HepG2 (cell line): ENCODE results near the gene CRISPLD2. TPM values are rescaled to one million over a fixed set of nuclear protein-coding genes. Genes with fewer than 3 reads are reported as not detected.

Source experiments
- AGO1 ChIP-seq: fragments of 200-400 bp; formaldehyde crosslinking; IDR thresholded peaks from 2 replicates; pipeline ENCODE4 v1.6.1; 2017; ENCODE audit warnings: mild to moderate bottlenecking, low read depth, low read length, moderate library complexity; ENCODE audit not compliant: poor library complexity, severe bottlenecking
- BORCS8-MEF2B ChIP-seq: sonication (generic); formaldehyde crosslinking; IDR thresholded peaks from 2 replicates; pipeline ENCODE4 v1.8.0; 2022; ENCODE audit warnings: mild to moderate bottlenecking, missing genetic modification reagents
- CC2D1A ChIP-seq: sonication (generic); formaldehyde crosslinking; IDR thresholded peaks from 2 replicates; pipeline ENCODE4 v1.8.1; 2023; ENCODE audit warnings: mild to moderate bottlenecking, missing genetic modification reagents
- FOXA3 ChIP-seq: IDR thresholded peaks from 2 replicates; pipeline ENCODE4 v1.6.1; 2016; ENCODE audit warnings: missing genetic modification reagents, missing compliant biosample characterization
- HIVEP1 ChIP-seq: sonication (generic); formaldehyde crosslinking; IDR thresholded peaks from 2 replicates; pipeline ENCODE4 v1.4.0; 2020; ENCODE audit warnings: mild to moderate bottlenecking, missing genetic modification reagents
- IKZF1 ChIP-seq: fragments of 450-650 bp; IDR thresholded peaks from 2 replicates; pipeline ENCODE4 v1.7.1; 2016
- MBNL3 ChIP-seq: fragments of 250-450 bp; sonication (Bioruptor Pico); conservative IDR thresholded peaks from 2 replicates; pipeline ENCODE4 v1.8.0; 2022; ENCODE audit warnings: mild to moderate bottlenecking, inconsistent platforms
- RNF2 ChIP-seq: fragments of 450-650 bp; conservative IDR thresholded peaks from 2 replicates; pipeline ENCODE4 v1.6.1; 2016; ENCODE audit warnings: low read depth
- SOX6 ChIP-seq, 2 experiments: fragments of 450-650 bp in 1 of 2; sonication (generic) in 1 of 2; formaldehyde crosslinking in 1 of 2; IDR thresholded peaks; 2 replicates each; pipeline versions ENCODE4 v1.4.0 to v1.6.1; 2017 to 2020; ENCODE audit warnings: antibody characterized with exemption in 1 of 2, mild to moderate bottlenecking in 1 of 2, missing genetic modification reagents in 1 of 2
- TMF1 ChIP-seq: sonication (generic); formaldehyde crosslinking; IDR thresholded peaks from 2 replicates; pipeline ENCODE4 v1.8.1; 2022; ENCODE audit warnings: low read depth, missing genetic modification reagents
- XRCC5 ChIP-seq: fragments of 200-400 bp; formaldehyde crosslinking; optimal IDR thresholded peaks from 2 replicates; pipeline ENCODE3; 2017; ENCODE audit warnings: mild to moderate bottlenecking, low read length
- ZBTB3 ChIP-seq: sonication (generic); formaldehyde crosslinking; IDR thresholded peaks from 2 replicates; pipeline ENCODE4 v1.4.0; 2020; ENCODE audit warnings: low read depth, mild to moderate bottlenecking, moderate library complexity, missing genetic modification reagents, borderline replicate concordance
- ZNF326 ChIP-seq: sonication (generic); formaldehyde crosslinking; IDR thresholded peaks from 2 replicates; pipeline ENCODE4 v1.4.0; 2020; ENCODE audit warnings: missing genetic modification reagents, borderline replicate concordance
- ZNF460 ChIP-seq: sonication (generic); formaldehyde crosslinking; IDR thresholded peaks from 2 replicates; pipeline ENCODE4 v1.5.1; 2020; ENCODE audit warnings: missing genetic modification reagents, mild to moderate bottlenecking, borderline replicate concordance
- ZNF713 ChIP-seq: sonication (generic); formaldehyde crosslinking; IDR thresholded peaks from 2 replicates; pipeline ENCODE4 v1.4.0; 2020; ENCODE audit warnings: mild to moderate bottlenecking, missing genetic modification reagents
- ZNF841 ChIP-seq: sonication (generic); formaldehyde crosslinking; IDR thresholded peaks from 2 replicates; pipeline ENCODE4 v1.8.1; 2023; ENCODE audit warnings: missing genetic modification reagents, borderline replicate concordance
- ZNF883 ChIP-seq: sonication (generic); formaldehyde crosslinking; IDR thresholded peaks from 2 replicates; pipeline ENCODE4 v1.5.1; 2020; ENCODE audit warnings: mild to moderate bottlenecking, missing genetic modification reagents; ENCODE audit errors: not compliant biosample characterization
- ZSCAN21 ChIP-seq: sonication (generic); formaldehyde crosslinking; IDR thresholded peaks from 2 replicates; pipeline ENCODE4 v1.8.0; 2022; ENCODE audit warnings: mild to moderate bottlenecking, missing genetic modification reagents, moderate library complexity, borderline replicate concordance
- polyA plus RNA-seq, 8 experiments: library from polyadenylated mRNA; depleted of rRNA in 3 of 8; stranded (reverse) in 7 of 8; unstranded in 1 of 8; fragments of >200 nt; fragmentation: Illumina TruSeq in 4 of 8; extraction: Trizol in 4 of 8; gene quantifications; 2 replicates each; pipeline versions ENCODE4 v1.2.1 to v1.2.3, GENCODE V29; 2011 to 2016; ENCODE audit warnings: low read depth in 4 of 8, missing spikeins in 1 of 8, mixed read lengths in 1 of 8; ENCODE audit not compliant: insufficient read depth in 1 of 8
- total RNA-seq, 5 experiments: library from RNA; depleted of rRNA; stranded (reverse); fragments of >200 nt; fragmentation: Illumina TruSeq; extraction: Trizol; gene quantifications; 2 replicates each; pipeline ENCODE4 v1.2.3, GENCODE V29; 2016; ENCODE audit warnings: low read depth in 1 of 5
- TF ChIP-seq, protein P1 (sequence below): fragments of 450-650 bp; IDR thresholded peaks from 2 replicates; pipeline ENCODE4 v1.6.1; 2016
- TF ChIP-seq, protein P2 (sequence below): sonication (generic); formaldehyde crosslinking; IDR thresholded peaks from 2 replicates; pipeline ENCODE4 v1.5.0; 2020; ENCODE audit warnings: missing genetic modification reagents, mild to moderate bottlenecking, borderline replicate concordance
- TF ChIP-seq, protein P3 (sequence below): sonication (generic); formaldehyde crosslinking; IDR thresholded peaks from 2 replicates; pipeline ENCODE4 v1.8.0; 2022; ENCODE audit warnings: missing genetic modification reagents, mild to moderate bottlenecking, moderate library complexity, borderline replicate concordance
- TF ChIP-seq, protein P4 (sequence below): sonication (generic); formaldehyde crosslinking; IDR thresholded peaks from 2 replicates; pipeline ENCODE4 v1.8.0; 2022; ENCODE audit warnings: mild to moderate bottlenecking, missing genetic modification reagents

Gene CRISPLD2
- total and polyA plus RNA-seq, 2 of the 13 experiments (the other 11 are each of a cell fraction or from before 2014, with no cell fraction given) = 0.04 to 0.31 TPM

DNA sequence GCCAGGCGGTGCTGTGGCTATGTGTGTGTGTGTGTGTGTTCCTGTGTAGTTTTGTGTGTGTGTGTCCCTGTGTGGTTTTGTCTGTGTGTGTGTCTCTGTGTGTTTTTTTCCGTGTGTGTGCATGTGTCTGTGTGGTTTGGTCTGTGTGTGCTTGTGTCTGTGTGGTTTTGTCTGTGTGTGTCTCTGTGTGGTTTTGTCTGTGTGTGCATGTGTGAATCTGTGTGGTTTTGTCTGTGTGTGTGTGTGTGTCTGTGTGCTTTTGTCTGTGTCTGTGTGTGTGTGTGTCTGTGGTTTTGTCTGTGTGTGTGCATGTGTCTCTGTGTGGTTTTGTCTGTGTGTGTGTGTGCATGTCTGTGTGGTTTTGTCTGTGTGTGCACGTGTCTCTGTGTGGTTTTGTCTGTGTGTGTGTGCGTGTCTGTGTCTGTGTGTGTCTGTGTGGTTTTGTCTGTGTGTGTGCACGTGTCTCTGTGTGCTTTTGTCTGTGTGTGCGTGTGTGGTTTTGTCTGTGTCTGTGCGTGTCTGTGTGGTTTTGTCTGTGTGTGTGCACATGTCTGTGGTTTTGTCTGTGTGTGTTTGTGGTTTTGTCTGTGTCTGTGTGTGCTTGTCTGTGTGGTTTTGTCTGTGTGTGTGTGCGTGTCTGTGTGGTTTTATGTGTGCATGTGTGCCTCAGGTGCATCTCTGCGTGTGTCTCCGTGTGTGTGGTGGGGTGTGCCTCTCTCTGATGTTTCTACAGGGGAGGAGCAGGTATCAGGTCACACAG lies 129.2 kb downstream of the CRISPLD2 start (continued):
- TF ChIP-seq, protein P1, sequence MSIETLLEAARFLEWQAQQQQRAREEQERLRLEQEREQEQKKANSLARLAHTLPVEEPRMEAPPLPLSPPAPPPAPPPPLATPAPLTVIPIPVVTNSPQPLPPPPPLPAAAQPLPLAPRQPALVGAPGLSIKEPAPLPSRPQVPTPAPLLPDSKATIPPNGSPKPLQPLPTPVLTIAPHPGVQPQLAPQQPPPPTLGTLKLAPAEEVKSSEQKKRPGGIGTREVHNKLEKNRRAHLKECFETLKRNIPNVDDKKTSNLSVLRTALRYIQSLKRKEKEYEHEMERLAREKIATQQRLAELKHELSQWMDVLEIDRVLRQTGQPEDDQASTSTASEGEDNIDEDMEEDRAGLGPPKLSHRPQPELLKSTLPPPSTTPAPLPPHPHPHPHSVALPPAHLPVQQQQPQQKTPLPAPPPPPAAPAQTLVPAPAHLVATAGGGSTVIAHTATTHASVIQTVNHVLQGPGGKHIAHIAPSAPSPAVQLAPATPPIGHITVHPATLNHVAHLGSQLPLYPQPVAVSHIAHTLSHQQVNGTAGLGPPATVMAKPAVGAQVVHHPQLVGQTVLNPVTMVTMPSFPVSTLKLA = peak; percentile 74; the same call in 1 of the 2 replicates
- no peak for TF ChIP-seq SOX6 (IDR thresholded peaks at IDR 0.05)
- 0 out of 2 replicates have a peak, but pooled peaks have one; percentile 4 for TF ChIP-seq SOX6 (CRISPR knock-in tag; IDR thresholded peaks at IDR 0.05)
- 0 out of 2 replicates have a peak, but pooled peaks have one; percentile 6 for TF ChIP-seq HIVEP1 (CRISPR knock-in tag)
- no peak for TF ChIP-seq AGO1
- TF ChIP-seq MBNL3 (CRISPR knock-in tag) = no peak
- no peak for TF ChIP-seq ZBTB3 (CRISPR knock-in tag)
- TF ChIP-seq XRCC5 = no peak
- TF ChIP-seq TMF1 = 0 out of 2 replicates have a peak, but pooled peaks have one; percentile 22
- TF ChIP-seq, protein P2, sequence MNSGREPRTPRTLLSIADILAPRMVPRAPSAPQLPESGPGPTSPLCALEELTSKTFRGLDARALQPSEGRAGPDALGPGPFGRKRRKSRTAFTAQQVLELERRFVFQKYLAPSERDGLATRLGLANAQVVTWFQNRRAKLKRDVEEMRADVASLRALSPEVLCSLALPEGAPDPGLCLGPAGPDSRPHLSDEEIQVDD = 0 out of 2 replicates have a peak, but pooled peaks have one; percentile 27
- no peak for TF ChIP-seq ZNF326
- TF ChIP-seq ZNF460 (CRISPR knock-in tag) = no peak
- TF ChIP-seq ZNF841 (CRISPR knock-in tag) = no peak
- TF ChIP-seq, protein P3, sequence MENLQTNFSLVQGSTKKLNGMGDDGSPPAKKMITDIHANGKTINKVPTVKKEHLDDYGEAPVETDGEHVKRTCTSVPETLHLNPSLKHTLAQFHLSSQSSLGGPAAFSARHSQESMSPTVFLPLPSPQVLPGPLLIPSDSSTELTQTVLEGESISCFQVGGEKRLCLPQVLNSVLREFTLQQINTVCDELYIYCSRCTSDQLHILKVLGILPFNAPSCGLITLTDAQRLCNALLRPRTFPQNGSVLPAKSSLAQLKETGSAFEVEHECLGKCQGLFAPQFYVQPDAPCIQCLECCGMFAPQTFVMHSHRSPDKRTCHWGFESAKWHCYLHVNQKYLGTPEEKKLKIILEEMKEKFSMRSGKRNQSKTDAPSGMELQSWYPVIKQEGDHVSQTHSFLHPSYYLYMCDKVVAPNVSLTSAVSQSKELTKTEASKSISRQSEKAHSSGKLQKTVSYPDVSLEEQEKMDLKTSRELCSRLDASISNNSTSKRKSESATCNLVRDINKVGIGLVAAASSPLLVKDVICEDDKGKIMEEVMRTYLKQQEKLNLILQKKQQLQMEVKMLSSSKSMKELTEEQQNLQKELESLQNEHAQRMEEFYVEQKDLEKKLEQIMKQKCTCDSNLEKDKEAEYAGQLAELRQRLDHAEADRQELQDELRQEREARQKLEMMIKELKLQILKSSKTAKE (CRISPR knock-in tag) = 0 out of 2 replicates have a peak, but pooled peaks have one; percentile 9
- TF ChIP-seq RNF2 = no peak
- TF ChIP-seq FOXA3 (CRISPR knock-in tag) = no peak
- no peak for TF ChIP-seq BORCS8-MEF2B (CRISPR knock-in tag)
- TF ChIP-seq ZNF883 (CRISPR knock-in tag) = peak; percentile 1
- TF ChIP-seq ZNF713 (CRISPR knock-in tag) = 0 out of 2 replicates have a peak, but pooled peaks have one; percentile 49
- TF ChIP-seq ZSCAN21 (CRISPR knock-in tag) = 0 out of 2 replicates have a peak, but pooled peaks have one; percentile 69
- 0 out of 2 replicates have a peak, but pooled peaks have one; percentile 49 for TF ChIP-seq IKZF1
- TF ChIP-seq CC2D1A (CRISPR knock-in tag) = no peak
- TF ChIP-seq, protein P4, sequence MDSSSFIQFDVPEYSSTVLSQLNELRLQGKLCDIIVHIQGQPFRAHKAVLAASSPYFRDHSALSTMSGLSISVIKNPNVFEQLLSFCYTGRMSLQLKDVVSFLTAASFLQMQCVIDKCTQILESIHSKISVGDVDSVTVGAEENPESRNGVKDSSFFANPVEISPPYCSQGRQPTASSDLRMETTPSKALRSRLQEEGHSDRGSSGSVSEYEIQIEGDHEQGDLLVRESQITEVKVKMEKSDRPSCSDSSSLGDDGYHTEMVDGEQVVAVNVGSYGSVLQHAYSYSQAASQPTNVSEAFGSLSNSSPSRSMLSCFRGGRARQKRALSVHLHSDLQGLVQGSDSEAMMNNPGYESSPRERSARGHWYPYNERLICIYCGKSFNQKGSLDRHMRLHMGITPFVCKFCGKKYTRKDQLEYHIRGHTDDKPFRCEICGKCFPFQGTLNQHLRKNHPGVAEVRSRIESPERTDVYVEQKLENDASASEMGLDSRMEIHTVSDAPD (CRISPR knock-in tag) = no peak; the same call in 1 of the 2 replicates
